ENCODE measurements around the gene ARSB.
"Not testable (repeated sequence)": the region's sequence is repeated elsewhere in the genome, so short reads cannot be mapped to it uniquely, and the experiment has no call there.

ARSB gene

GRCh38 chr5:78771260-78772205, 213.6 kb downstream of the ARSB start:
- no peak for DNase-seq

GRCh38 chr5:78768781-78769380, 216.2 kb downstream of the ARSB start:
- DNase-seq, result no peak

GRCh38 chr5:78766412-78766762, 218.7 kb downstream of the ARSB start:
- no peak for DNase-seq

DNA sequence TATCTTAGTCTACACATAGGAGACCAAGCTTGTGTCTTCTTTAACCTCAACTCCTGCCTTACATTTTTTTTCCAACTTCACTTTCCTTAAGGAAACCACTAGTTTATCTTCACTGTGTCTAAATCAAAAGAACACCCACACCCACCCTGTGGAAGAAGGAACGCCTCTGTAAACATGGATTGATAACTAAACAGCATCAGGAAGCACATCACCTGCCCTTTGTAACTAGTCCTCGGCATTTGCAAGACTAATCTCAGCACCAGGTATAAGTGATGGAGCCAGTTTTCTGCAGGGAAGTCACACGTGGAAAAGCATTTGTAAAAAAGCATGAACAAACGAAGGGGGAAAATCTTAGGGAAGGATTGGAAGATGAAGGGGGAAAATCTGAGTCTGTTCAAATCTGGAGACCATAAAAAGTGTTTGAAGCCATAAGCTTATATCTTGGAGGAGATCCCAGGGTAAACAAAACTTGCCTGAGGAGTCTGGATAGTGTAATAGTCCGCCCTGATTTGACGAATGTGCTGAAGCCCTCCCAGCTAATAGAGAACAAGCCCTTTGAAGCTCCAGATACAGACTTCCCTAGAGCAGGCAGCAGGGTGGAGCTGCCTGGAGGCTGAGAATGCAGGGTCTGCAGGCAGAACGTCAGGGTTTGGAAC, 219.2 kb downstream of the ARSB start:
- no peak for DNase-seq

GRCh38 chr5:78765116-78765515, 220.0 kb downstream of the ARSB start:
- DNase-seq, result no peak

DNA sequence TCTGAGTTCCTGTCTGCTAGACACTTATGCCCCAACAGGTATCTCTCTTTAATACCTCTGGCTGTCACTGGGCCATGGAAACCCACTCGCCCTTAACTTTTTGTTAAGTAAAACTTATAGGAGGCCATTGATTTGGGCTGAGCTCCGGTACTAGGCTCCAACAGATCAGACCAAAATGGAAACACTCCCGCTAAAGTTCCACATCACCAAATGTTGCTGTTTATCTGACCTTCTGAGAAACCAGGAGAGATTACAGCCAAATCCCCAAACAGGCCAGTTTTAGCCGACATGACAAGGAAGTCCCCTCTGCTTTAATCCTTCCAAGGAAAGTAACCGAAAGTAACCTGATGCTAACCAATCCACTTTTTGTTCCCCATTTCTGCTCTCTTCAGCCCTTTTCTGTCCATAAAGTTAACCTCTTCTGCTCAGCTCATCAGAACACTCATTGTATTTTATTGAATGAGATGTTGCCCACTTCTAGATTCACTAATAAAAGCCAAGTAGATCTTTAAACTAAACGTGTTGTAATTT, 221.4 kb downstream of the ARSB start:
- DNase-seq, result no peak

- not testable (repeated sequence) for DNase-seq
Measured at GRCh38 chr5:78762743-78763142, 222.4 kb downstream of the ARSB start.

- no peak for DNase-seq
Measured at GRCh38 chr5:78761840-78762239, 223.3 kb downstream of the ARSB start.

- no peak for DNase-seq
Measured at GRCh38 chr5:78760770-78761169, 224.3 kb downstream of the ARSB start.

DNA sequence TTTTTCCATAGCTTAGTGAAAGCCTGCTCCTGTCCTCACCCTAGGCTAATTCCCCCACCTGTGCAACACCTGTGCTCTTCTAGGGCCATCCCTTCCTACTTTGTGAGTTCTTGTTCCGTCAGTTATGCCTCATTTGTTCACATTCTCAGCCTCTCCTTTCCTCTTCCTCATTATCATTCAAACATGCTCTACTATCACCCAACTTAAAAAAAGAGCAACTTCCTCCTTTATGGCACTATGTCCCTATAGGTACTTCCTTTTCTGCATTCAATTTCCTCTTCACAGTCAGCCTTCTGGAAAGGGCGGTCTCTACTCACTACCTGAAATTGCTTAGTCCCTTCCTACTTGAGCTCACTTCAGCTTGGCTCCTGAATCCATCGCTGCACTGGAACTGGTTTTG, 224.7 kb downstream of the ARSB start:
- DNase-seq, result no peak

GRCh38 chr5:78758169-78758839, 226.8 kb downstream of the ARSB start:
- no peak for DNase-seq

DNA sequence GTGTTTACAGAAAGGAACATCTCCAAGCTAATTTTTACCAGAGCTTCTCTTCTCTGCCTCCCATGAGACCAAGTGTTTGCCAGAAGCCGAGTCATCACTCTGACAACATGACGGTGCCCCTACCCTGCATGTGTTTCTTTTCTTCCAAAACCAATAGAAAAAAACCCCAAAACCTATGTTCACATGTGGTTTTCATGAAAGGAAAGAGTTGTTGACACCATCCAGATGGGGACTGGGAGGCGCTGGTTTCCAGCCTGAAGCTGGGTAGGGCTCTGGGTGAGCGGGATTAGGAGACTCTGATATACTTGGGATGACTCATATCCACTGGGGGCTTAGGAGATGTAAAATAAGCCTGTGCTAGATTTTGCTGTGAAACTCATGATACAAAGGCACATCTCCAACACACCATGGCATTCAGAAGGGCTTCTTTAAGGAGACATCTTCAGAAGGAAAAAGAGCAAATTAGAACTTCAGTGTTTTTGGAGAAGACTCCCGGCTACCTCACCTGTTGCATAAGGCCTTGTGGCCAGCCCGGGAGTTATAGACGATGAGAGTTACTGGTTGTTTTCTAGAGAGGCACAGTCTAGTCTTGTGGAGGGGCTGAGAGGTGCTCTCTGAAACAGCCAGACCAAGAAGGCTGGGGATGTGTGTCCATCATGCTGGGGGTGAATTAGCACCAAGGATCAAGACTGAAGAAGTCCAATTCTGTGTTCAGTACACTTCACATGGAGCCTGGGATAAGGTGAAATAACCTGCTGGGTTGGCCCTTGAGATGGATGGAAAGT, 227.6 kb downstream of the ARSB start:
- DNase-seq, result peak in 1 of 2 experiments; percentile 7

DNA sequence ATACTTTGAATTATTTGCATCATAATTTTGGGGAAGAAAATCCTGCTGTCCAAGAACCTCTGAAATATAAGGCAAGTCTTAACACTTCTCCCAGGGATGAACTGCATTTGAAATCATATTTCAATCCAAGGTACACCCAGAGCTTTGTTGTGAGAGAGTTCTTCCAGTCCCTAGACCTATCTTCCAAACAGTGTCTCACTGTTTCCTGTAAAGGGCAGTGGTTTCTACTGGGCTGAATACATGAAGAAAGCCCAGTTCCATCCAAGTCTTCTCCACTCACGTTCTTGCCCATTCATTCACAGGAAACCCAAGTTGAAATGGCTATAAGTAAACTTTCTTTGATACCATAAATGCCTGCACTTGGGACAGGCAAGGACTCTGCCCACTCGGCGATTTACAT, 228.3 kb downstream of the ARSB start:
- DNase-seq, result no peak

DNA sequence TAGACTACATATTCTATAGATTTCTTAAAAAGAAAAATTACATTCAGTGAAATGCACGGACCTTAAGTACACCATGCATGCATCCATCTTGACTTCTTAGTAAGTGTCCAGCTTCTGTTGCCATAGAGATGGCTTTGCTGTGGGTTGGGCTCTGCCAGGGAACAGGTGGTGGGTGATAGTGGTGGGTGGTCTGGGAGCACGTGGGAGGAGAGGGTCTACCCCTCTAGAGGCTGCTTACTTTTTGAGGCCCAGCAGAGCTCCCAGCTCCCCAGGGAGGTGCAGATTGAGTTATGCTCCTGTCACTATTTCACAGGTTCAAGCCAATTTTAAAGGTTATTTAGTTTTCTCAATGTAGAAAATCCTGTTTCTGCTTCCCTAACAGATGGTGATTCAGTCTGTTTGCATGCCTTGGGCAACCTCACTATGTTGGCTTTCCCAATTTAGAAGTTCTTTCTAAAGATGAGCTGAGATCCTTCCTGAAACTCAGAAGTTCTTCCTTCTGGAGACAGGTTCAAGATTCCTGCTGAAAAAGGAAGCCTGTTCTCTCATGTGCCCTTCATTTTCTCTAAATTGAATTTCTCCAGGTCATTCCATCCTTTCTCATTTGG, 229.2 kb downstream of the ARSB start:
- DNase-seq, result no peak

DNA sequence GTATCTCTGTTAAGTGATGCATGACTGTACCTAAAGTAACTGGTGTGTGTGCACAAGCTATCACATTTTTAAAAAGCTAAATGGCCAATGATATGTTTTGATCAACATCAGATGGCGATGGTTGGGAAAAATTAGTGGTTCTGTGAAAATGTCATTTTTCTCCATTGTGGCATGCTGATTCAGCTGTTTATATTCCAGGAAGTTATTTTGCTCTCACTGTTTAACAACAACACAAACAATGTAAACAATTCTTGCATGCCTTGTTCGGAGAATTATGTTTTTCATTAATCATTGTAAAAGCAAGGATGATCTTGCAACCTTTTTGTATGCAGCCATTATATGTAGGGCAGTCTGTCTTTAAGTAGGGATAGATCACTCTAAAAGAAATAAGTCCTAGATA, 230.5 kb downstream of the ARSB start:
- DNase-seq, result no peak

GRCh38 chr5:78753093-78753531, 232.0 kb downstream of the ARSB start:
- no peak for DNase-seq

GRCh38 chr5:78751872-78752271, 233.2 kb downstream of the ARSB start:
- no peak for DNase-seq

DNA sequence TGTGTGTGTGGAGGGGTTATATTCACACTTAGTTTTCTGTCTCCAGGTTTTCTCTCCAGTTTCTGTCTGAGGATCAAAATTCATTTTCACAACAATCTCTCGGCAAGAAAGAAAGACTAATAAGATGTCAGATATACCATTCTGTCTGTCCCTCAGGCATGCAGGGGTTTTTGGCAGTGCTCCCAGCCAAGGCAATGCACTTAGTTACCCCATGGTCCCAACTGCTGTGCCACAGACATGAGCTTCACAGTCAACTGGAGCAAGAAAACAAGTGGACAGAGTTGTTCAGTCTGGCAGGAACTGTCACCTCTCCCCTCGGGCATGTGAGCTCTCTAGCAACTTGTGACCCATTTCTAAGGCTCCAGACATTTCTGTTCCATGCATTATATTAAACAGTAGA, 234.8 kb downstream of the ARSB start:
- no peak for DNase-seq

- no peak for DNase-seq
Measured at GRCh38 chr5:78747705-78748359, 237.3 kb downstream of the ARSB start.

DNA sequence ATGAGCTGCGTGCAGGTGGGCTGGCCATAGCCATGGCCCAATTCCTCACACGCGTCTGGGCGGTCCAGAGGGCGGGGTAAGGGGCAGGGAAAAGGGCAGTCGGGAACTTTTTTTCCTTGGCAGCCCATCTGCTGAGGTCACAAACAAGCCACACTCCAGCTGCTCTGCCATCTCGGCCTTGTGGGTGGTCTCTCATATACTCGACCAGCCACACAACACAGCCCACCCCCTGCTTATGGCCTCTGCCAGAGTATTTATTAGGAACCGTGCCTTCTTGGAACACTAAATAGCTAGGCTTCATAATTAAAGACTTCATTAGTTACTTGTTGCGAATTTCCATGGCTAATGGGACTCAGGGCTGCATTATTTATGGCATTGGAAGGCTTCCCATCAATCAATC, 238.1 kb downstream of the ARSB start:
- DNase-seq, result no peak
